Ovary (tissue), 9 donors: ENCODE data around the gene FRMD3. TPM values are rescaled to one million over a fixed set of nuclear protein-coding genes. Genes with fewer than 3 reads are reported as not detected.

Source experiments
- DNase-seq, 5 donors: peaks; one replicate each; pipeline ENCODE4 v3.0.0-alpha.2; 2019 to 2020
- H3K27ac ChIP-seq, 2 donors: fragments of 200-600 bp; one replicate each; pipeline versions ENCODE4 v1.5.1 to v1.8.0; 2019 to 2022
- H3K27me3 ChIP-seq: fragments of 200-600 bp; one replicate; pipeline ENCODE4 v1.8.0; 2022
- H3K36me3 ChIP-seq: fragments of 200-600 bp; sonication (generic); one replicate; pipeline ENCODE4 v1.5.1; 2019
- H3K4me1 ChIP-seq: one replicate; pipeline ENCODE4 v1.8.1; 2013; ENCODE audit warnings: mild to moderate bottlenecking, moderate library complexity; ENCODE audit not compliant: insufficient read depth
- H3K4me3 ChIP-seq: fragments of 200-600 bp; sonication (generic); one replicate; pipeline ENCODE4 v1.5.1; 2017
- H3K9me3 ChIP-seq, 2 donors: fragments of 200-600 bp in 1 of 2; sonication (generic) in 1 of 2; one replicate each; pipeline versions ENCODE4 v1.5.1 to v1.8.1; 2013 to 2019; ENCODE audit warnings: mild to moderate bottlenecking in 1 of 2, moderate library complexity in 1 of 2
- EP300 ChIP-seq: sonication (generic); formaldehyde crosslinking; IDR thresholded peaks from one replicate; pipeline ENCODE4 v1.6.1; 2017; ENCODE audit warnings: antibody characterized with exemption
- POLR2A ChIP-seq: fragments of 450-650 bp; IDR thresholded peaks from one replicate; pipeline ENCODE4 v1.6.1; 2017; ENCODE audit warnings: antibody characterized with exemption, mild to moderate bottlenecking, moderate library complexity
- WGBS, 3 donors: extraction: QIAGEN DNeasy Blood & Tissue Kit in 1 of 3; methylation state at CpG; one replicate each; pipeline versions ENCODE4 v1.1.5 to v1.1.7; 2013 to 2017; 5-methylcytosine and 5-hydroxymethylcytosine counted together
- intact Hi-C, 4 donors: fragments of 100-400 bp; cut with DNase I; formaldehyde crosslinking; loops; one replicate each; pipeline versions ENCODE4 v1.11.0 to v1.15.1; 2022 to 2023
- polyA plus RNA-seq, 2 donors: library from polyadenylated mRNA; stranded (reverse); fragments of 200-250 nt in 1 of 2; fragments of 350-450 nt in 1 of 2; fragmentation: Illumina TruSeq in 1 of 2; extraction: RNeasy Lipid Tissue Mini Kit (QIAGEN cat#74804) in 1 of 2; gene quantifications; one replicate each; pipeline ENCODE4 v1.2.3, GENCODE V29; 2013 to 2014
- total RNA-seq, 7 donors: library from RNA; depleted of rRNA in 2 of 7; stranded (reverse); fragments of >200 nt in 2 of 7; fragmentation: NEBNext Ultra II Directional in 3 of 7; extraction: Animal tissue kit (Norgen Biotek cat#: 25700) in 3 of 7; gene quantifications; one replicate each; pipeline versions ENCODE4 v1.1.0 to v1.2.4, GENCODE V29; 2016 to 2023
- TF ChIP-seq, protein P1 (sequence below), 3 donors: fragments of 450-650 bp in 2 of 3; fragments of 200-600 bp in 1 of 3; IDR thresholded peaks; one replicate each; pipeline versions ENCODE4 v1.5.1 to v1.8.0; 2016 to 2022; ENCODE audit warnings: antibody characterized with exemption in 3 of 3, mild to moderate bottlenecking in 1 of 3
- donor health status: DM: no; HTN: no; CAD: no; lungs with moderate emphysema.
- donor health status: DM: no; HTN: no; CAD: no.
- donor health status: Bipolar disorder and iron deficiency.
- donor health status: DM: yes; HTN: yes; CAD: no.
- donor health status: DM: no; HTN: no; CAD: no.
- donor health status: DM: yes; HTN: yes; CAD: no.

The FRMD3 gene
- total and polyA plus RNA-seq, 9 donors = 0.83 to 9.1 (median 4.2) TPM

DNA sequence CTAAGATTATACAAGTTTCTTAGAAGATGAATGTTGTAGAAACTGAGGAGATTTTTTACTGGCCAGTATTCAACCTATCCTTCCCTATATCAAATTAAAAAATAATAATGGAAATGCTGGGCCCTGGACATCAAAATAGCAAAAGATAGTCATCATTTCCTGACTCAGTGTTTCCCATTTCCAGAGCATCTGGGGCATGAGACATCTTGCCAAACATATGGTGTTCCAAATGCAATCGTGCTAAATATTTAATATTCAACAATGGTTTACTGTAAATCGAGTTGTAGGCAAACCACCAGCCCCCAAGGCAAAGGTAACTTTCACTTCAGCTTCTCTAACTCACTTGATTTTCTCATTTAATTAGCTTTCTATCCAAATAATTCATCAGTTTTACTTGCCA lies 152.9 kb downstream of the FRMD3 start:
- no peaks in the 10 kb centered on the region for H3K9me3 ChIP-seq
- WGBS, 3 donors = 32 to 56% (median 40%) methylated on average over 2 of the region's 2 CpGs
- H3K4me3 ChIP-seq = no peak overlapping the region
- intact Hi-C loops = no loop called here
- H3K4me1 ChIP-seq = no peaks in the 10 kb centered on the region
- DNase-seq = no peak
- H3K27ac ChIP-seq = no peak overlapping the region
- no peak for TF ChIP-seq POLR2A
- TF ChIP-seq, protein P1, sequence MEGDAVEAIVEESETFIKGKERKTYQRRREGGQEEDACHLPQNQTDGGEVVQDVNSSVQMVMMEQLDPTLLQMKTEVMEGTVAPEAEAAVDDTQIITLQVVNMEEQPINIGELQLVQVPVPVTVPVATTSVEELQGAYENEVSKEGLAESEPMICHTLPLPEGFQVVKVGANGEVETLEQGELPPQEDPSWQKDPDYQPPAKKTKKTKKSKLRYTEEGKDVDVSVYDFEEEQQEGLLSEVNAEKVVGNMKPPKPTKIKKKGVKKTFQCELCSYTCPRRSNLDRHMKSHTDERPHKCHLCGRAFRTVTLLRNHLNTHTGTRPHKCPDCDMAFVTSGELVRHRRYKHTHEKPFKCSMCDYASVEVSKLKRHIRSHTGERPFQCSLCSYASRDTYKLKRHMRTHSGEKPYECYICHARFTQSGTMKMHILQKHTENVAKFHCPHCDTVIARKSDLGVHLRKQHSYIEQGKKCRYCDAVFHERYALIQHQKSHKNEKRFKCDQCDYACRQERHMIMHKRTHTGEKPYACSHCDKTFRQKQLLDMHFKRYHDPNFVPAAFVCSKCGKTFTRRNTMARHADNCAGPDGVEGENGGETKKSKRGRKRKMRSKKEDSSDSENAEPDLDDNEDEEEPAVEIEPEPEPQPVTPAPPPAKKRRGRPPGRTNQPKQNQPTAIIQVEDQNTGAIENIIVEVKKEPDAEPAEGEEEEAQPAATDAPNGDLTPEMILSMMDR (IDR thresholded peaks at IDR 0.05) = no peak
- no peak for TF ChIP-seq EP300
- H3K36me3 ChIP-seq = no peaks in the 10 kb centered on the region
- H3K27me3 ChIP-seq = no peaks in the 10 kb centered on the region

DNA sequence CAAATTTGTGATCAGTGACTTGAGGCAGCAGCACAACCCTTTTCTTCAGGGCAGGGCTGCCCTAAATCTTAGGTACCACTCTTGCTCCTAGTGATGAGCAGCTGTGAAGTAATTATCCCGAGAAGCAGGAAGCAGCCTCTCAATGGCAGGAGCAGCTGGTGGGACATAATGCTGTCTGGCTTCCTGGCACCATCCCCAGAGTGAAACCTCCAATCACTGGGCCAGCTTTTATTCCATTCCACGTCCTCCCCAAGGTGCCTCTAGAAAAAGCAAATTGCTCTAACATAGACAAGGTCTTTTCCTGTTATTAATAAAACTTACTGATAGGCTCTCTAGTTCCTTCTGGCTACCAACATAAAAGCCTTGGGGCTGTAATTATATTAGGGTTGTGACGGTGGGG lies 154.0 kb downstream of the FRMD3 start:
- intact Hi-C loops = no loop called here
- Histone ChIP-seq H3K27me3 (no peaks in the 10 kb centered on the region), H3K36me3 (no peaks in the 10 kb centered on the region), H3K4me1 (no peaks in the 10 kb centered on the region), H3K27ac (no peak overlapping the region), H3K9me3 (no peaks in the 10 kb centered on the region), H3K4me3 (no peak overlapping the region)
- DNase-seq = no peak
- WGBS, 3 donors = 61 to 67% (median 64%) methylated on average over 3 of the region's 3 CpGs
- no peak for TF ChIP-seq POLR2A
- no peak for TF ChIP-seq EP300
- TF ChIP-seq, protein P1 (IDR thresholded peaks at IDR 0.05) = no peak

DNA sequence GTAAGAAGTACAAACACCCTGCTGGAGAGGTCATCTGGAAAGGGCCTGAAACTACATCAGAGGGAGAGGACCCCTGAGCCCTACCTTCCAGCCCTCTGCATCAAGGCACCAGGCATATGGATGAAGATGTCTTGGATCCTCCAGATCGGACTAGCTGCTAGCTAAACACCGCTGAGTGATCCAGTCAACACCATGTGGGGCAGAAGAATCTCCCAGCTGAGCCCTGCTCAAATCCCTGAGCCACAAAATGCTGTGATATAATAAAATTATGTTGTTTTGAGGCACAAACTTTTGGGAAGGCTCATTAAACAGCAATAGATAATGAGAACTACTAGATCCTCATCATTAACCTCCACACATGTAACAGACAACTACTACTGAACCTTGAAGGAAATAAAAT lies 155.2 kb downstream of the FRMD3 start:
- TF ChIP-seq POLR2A (no peak), EP300 (no peak)
- TF ChIP-seq, protein P1 (IDR thresholded peaks at IDR 0.05) = no peak
- H3K4me3 ChIP-seq = no peak overlapping the region
- H3K27me3 ChIP-seq = no peaks in the 10 kb centered on the region
- no peaks in the 10 kb centered on the region for H3K36me3 ChIP-seq
- H3K9me3 ChIP-seq = no peaks in the 10 kb centered on the region
- H3K27ac ChIP-seq = no peak overlapping the region
- no peaks in the 10 kb centered on the region for H3K4me1 ChIP-seq
- WGBS, 3 donors = 98 to 100% (median 98%) methylated on average over 2 of the region's 2 CpGs
- intact Hi-C loops = no loop called here
- DNase-seq = no peak

DNA sequence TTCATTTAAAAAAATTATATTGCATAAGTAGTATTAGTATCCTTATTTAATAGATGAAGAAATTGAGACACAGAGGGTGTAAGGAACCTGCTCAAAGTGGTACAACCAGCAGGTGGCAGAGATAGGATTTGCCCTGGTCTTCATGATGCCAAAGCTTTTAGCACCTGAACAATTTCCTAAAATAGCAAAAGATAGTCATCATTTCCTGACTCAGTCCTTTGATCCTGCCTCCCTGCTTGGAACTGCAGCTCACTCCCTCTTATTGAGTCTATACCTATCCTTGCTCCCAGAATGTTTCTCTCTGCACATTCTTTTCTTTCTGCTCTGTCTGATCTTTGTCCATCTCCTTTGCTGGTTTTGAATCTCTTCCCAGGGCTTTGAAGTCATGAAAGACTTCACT lies 155.8 kb downstream of the FRMD3 start:
- TF ChIP-seq POLR2A (no peak), EP300 (no peak)
- TF ChIP-seq, protein P1 (IDR thresholded peaks at IDR 0.05) = no peak

DNA sequence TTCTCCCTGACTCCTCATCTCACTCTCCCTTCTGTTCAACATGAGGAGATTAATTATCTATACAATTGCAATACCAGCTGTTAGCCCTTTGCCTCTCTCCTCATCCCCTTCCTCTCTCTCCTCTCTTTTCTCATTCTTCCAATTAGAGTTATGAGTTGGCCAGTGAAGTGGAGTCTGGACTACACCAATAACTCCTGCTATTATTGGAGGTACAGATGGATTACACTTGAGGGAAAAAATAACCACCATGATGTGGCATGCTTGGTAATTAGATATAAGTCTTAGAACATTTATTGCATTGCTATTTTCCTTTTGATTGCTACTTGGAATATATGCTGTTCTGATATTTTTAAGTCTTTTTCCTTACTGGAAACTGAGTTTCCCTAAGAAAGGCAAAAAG lies 159.2 kb downstream of the FRMD3 start:
- intact Hi-C loops = no loop called here
- Histone ChIP-seq H3K9me3 (no peaks in the 10 kb centered on the region), H3K4me1 (no peaks in the 10 kb centered on the region), H3K4me3 (no peak overlapping the region), H3K27me3 (no peaks in the 10 kb centered on the region), H3K27ac (no peak overlapping the region), H3K36me3 (no peaks in the 10 kb centered on the region)
- TF ChIP-seq, protein P1 (IDR thresholded peaks at IDR 0.05) = no peak
- TF ChIP-seq POLR2A = no peak
- no peak for TF ChIP-seq EP300
- no peak for DNase-seq

More for the DNA sequence above, 155.8 kb downstream of the FRMD3 start:
- H3K4me1 ChIP-seq = no peaks in the 10 kb centered on the region
- H3K27me3 ChIP-seq = no peaks in the 10 kb centered on the region
- H3K36me3 ChIP-seq = no peaks in the 10 kb centered on the region
- DNase-seq = no peak
- H3K9me3 ChIP-seq = no peaks in the 10 kb centered on the region
- no peak overlapping the region for H3K27ac ChIP-seq
- intact Hi-C loops = no loop called here
- no peak overlapping the region for H3K4me3 ChIP-seq
